Muscle layer of duodenum (tissue), 2 donors: ENCODE results near the gene EPHA6.

Source experiments
- H3K27ac ChIP-seq: one replicate; pipeline ENCODE4 v1.7.0; 2013; ENCODE audit warnings: mild to moderate bottlenecking, low read length
- H3K27me3 ChIP-seq: one replicate; pipeline ENCODE4 v1.7.0; 2013; ENCODE audit warnings: low read depth, mild to moderate bottlenecking, control low read depth, low read length
- H3K36me3 ChIP-seq, 2 donors: one replicate each; pipeline ENCODE4 v1.7.0; 2013; ENCODE audit warnings: low read length in 2 of 2, control low read depth in 1 of 2, mild to moderate bottlenecking in 1 of 2; ENCODE audit not compliant: insufficient read depth in 2 of 2, control insufficient read depth in 1 of 2
- H3K4me1 ChIP-seq, 2 donors: one replicate each; pipeline ENCODE4 v1.7.0; 2013; ENCODE audit warnings: low read length in 2 of 2, mild to moderate bottlenecking in 2 of 2, control low read depth in 1 of 2, moderate library complexity in 1 of 2; ENCODE audit not compliant: insufficient read depth in 2 of 2, control insufficient read depth in 1 of 2
- H3K4me3 ChIP-seq, 2 donors: one replicate each; pipeline ENCODE4 v1.7.0; 2013; ENCODE audit warnings: low read length in 2 of 2, low read depth in 1 of 2, mild to moderate bottlenecking in 1 of 2
- H3K9me3 ChIP-seq, 2 donors: one replicate each; pipeline ENCODE4 v1.7.0; 2013; ENCODE audit warnings: low read length in 2 of 2, control low read depth in 1 of 2, mild to moderate bottlenecking in 1 of 2; ENCODE audit not compliant: control insufficient read depth in 1 of 2
- donor health status: healthy.

EPHA6 gene

GRCh38 chr3:97105989-97106651, 291.7 kb downstream of the EPHA6 start:
- no peaks in the 10 kb centered on the region for H3K36me3 ChIP-seq
- no peaks in the 10 kb centered on the region for H3K27me3 ChIP-seq
- H3K9me3 ChIP-seq = no peaks in the 10 kb centered on the region
- H3K4me3 ChIP-seq = no peak overlapping the region
- no peak overlapping the region for H3K27ac ChIP-seq
- no peaks in the 10 kb centered on the region for H3K4me1 ChIP-seq

- no peaks in the 10 kb centered on the region for H3K27me3 ChIP-seq
- H3K4me1 ChIP-seq = no peaks in the 10 kb centered on the region
- no peak overlapping the region for H3K4me3 ChIP-seq
- H3K27ac ChIP-seq = no peak overlapping the region
- no peaks in the 10 kb centered on the region for H3K9me3 ChIP-seq
- no peaks in the 10 kb centered on the region for H3K36me3 ChIP-seq
Observed at GRCh38 chr3:97106652-97106989, 292.2 kb downstream of the EPHA6 start.

GRCh38 chr3:97108136-97108535, 293.7 kb downstream of the EPHA6 start:
- H3K36me3 ChIP-seq = no peaks in the 10 kb centered on the region
- no peaks in the 10 kb centered on the region for H3K9me3 ChIP-seq
- no peak overlapping the region for H3K4me3 ChIP-seq
- H3K4me1 ChIP-seq = no peaks in the 10 kb centered on the region
- H3K27ac ChIP-seq = no peak overlapping the region
- no peaks in the 10 kb centered on the region for H3K27me3 ChIP-seq

GRCh38 chr3:97111244-97111643, 296.9 kb downstream of the EPHA6 start:
- H3K27ac ChIP-seq = no peak overlapping the region
- no peak overlapping the region for H3K4me3 ChIP-seq
- no peaks in the 10 kb centered on the region for H3K36me3 ChIP-seq
- H3K9me3 ChIP-seq = no peaks in the 10 kb centered on the region
- H3K27me3 ChIP-seq = no peaks in the 10 kb centered on the region
- no peaks in the 10 kb centered on the region for H3K4me1 ChIP-seq

GRCh38 chr3:97121386-97121785, 307.0 kb downstream of the EPHA6 start:
- H3K27me3 ChIP-seq = no peaks in the 10 kb centered on the region
- H3K4me1 ChIP-seq = no peaks in the 10 kb centered on the region
- no peaks in the 10 kb centered on the region for H3K9me3 ChIP-seq
- H3K27ac ChIP-seq = no peak overlapping the region
- no peak overlapping the region for H3K4me3 ChIP-seq
- no peaks in the 10 kb centered on the region for H3K36me3 ChIP-seq

- Histone ChIP-seq H3K4me1 (no peaks in the 10 kb centered on the region), H3K4me3 (no peak overlapping the region), H3K36me3 (no peaks in the 10 kb centered on the region)
Observed at GRCh38 chr3:97125902-97126499, 311.6 kb downstream of the EPHA6 start.

GRCh38 chr3:97131476-97131875, 317.1 kb downstream of the EPHA6 start:
- H3K4me1 ChIP-seq = peaks cover 0 to 6% of the 10 kb centered on the region in 2 donors
- no peaks in the 10 kb centered on the region for H3K27me3 ChIP-seq
- H3K36me3 ChIP-seq = no peaks in the 10 kb centered on the region
- H3K4me3 ChIP-seq = no peak overlapping the region
- H3K27ac ChIP-seq = no peak overlapping the region
- no peaks in the 10 kb centered on the region for H3K9me3 ChIP-seq

More at GRCh38 chr3:97125902-97126499, 311.6 kb downstream of the EPHA6 start:
- H3K27me3 ChIP-seq = no peaks in the 10 kb centered on the region
- H3K27ac ChIP-seq = no peak overlapping the region
- no peaks in the 10 kb centered on the region for H3K9me3 ChIP-seq

- H3K36me3 ChIP-seq = no peaks in the 10 kb centered on the region
- H3K4me3 ChIP-seq = peak overlapping the region in 1 of 2 donors; percentile 17
- peaks cover 0 to 14% of the 10 kb centered on the region in 2 donors for H3K9me3 ChIP-seq
Observed at GRCh38 chr3:97138914-97139541, 324.6 kb downstream of the EPHA6 start.

GRCh38 chr3:97148931-97149330, 334.5 kb downstream of the EPHA6 start:
- no peaks in the 10 kb centered on the region for H3K27me3 ChIP-seq
- no peaks in the 10 kb centered on the region for H3K4me1 ChIP-seq

More at GRCh38 chr3:97138914-97139541, 324.6 kb downstream of the EPHA6 start:
- H3K27me3 ChIP-seq = no peaks in the 10 kb centered on the region
- no peak overlapping the region for H3K27ac ChIP-seq
- H3K4me1 ChIP-seq = no peaks in the 10 kb centered on the region

GRCh38 chr3:97161169-97161568, 346.8 kb downstream of the EPHA6 start:
- H3K4me3 ChIP-seq = no peak overlapping the region
- H3K27me3 ChIP-seq = no peaks in the 10 kb centered on the region
- H3K27ac ChIP-seq = no peak overlapping the region
- H3K9me3 ChIP-seq = peaks cover 0 to 6% of the 10 kb centered on the region in 2 donors
- H3K36me3 ChIP-seq = no peaks in the 10 kb centered on the region
- no peaks in the 10 kb centered on the region for H3K4me1 ChIP-seq

More at GRCh38 chr3:97148931-97149330, 334.5 kb downstream of the EPHA6 start:
- Histone ChIP-seq H3K36me3 (no peaks in the 10 kb centered on the region), H3K4me3 (no peak overlapping the region), H3K9me3 (peaks cover 0 to 3% of the 10 kb centered on the region in 2 donors), H3K27ac (no peak overlapping the region)

- H3K9me3 ChIP-seq = peaks cover 0 to 23% of the 10 kb centered on the region in 2 donors
- H3K4me1 ChIP-seq = no peaks in the 10 kb centered on the region
- no peaks in the 10 kb centered on the region for H3K36me3 ChIP-seq
- H3K27me3 ChIP-seq = no peaks in the 10 kb centered on the region
- no peak overlapping the region for H3K27ac ChIP-seq
- H3K4me3 ChIP-seq = no peak overlapping the region
Observed at GRCh38 chr3:97177242-97177641, 362.8 kb downstream of the EPHA6 start.
